ENCODE data around the gene GRIK3.

GRIK3 gene

GRCh38 chr1:36864823-36865601, 169.3 kb downstream of the GRIK3 start:
- H3K9me3 Mint-ChIP-seq: no peaks in the 10 kb centered on the region
- DNase-seq (ENCODE audit: low spot score in 2 of 2): no peak
- no peaks in the 10 kb centered on the region for H3K4me1 Mint-ChIP-seq
- H3K27me3 Mint-ChIP-seq: peaks cover 24% of the 10 kb centered on the region
- H3K36me3 Mint-ChIP-seq (ENCODE audit: insufficient read depth): no peaks in the 10 kb centered on the region
- ATAC-seq (replicated peaks; ENCODE audit: extremely low read depth, poor library complexity, severe bottlenecking): no peak
- no peak overlapping the region for H3K4me3 Mint-ChIP-seq
- no peak overlapping the region for H3K27ac Mint-ChIP-seq (ENCODE audit: low read depth)

DNA sequence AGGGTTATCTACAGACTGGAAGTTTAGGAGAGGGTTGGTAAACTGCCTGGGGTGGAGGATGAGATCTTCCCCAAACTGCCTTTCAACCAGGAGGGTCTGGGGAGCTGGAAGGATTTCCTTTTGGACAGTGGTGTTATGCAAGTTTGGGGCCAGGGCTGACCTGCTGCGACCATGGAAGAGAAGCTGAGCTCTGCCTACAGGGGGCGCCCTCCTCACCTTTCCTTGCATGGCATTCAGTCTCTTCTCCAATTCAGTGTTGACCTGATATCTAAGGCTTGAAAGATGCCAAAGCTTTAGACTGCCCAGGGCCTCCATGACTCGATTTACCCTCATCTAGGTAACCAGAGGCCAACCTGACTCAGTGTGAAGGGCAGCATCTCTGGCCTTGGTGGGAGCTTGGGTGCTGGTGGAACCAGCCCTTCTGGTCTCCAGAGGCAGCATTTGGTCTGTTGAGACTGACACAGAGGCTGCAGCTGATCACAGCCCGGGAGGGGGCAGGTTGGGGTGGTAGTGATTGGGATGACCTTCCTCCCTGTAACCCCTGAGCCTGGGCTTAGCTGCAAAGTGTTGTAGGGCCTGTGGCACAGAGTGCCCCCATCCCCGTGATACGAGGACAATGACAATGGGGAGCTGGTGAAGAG, 170.0 kb downstream of the GRIK3 start:
- ATAC-seq (replicated peaks; ENCODE audit: extremely low read depth, poor library complexity, severe bottlenecking) (no peak), DNase-seq (ENCODE audit: low spot score in 2 of 2) (no peak)
- Mint-ChIP-seq H3K27ac (ENCODE audit: low read depth) (no peak overlapping the region), H3K27me3 (peaks cover 31% of the 10 kb centered on the region), H3K9me3 (no peaks in the 10 kb centered on the region), H3K4me3 (no peak overlapping the region), H3K4me1 (no peaks in the 10 kb centered on the region), H3K36me3 (ENCODE audit: insufficient read depth) (no peaks in the 10 kb centered on the region)

DNA sequence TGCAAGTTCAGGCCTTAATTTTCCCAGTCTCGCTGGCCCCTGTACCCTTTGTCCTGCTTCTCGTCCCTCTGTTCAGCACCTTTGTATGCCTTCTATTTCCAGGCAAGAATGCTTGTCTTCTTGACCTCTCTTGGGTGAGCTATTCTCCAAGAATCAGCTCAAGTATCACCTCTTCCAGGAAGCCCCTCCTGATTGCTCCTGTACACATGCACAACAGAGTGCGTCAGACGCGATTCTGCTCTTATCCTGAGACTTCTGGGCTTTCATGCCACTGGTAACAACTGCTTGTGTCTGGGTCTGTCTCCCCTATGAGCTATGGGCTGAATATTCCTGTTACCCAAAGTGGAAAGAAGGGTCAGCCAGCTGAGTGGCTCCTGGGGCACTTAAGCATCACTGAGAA, 170.8 kb downstream of the GRIK3 start:
- ATAC-seq (replicated peaks; ENCODE audit: extremely low read depth, poor library complexity, severe bottlenecking): no peak
- no peak overlapping the region for H3K4me3 Mint-ChIP-seq

DNA sequence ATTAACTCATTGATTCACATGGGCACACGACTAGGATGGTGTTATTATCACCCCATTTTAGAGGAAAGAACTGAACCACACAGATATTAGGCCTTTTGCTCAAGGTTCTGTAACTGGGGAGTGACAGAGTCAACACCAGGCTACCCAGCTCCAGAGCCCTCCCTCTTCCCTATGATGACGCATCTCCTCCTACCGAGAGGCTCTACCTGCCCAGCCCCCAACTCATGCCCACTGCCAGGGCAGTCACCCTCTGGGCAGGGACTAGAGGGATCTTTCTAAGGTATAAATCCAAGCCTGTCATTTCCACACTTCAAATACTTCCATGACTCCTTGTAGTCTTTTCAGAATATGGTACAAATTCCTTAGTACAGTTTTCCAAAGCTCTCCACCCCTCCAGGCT, 171.3 kb downstream of the GRIK3 start:
- no peaks in the 10 kb centered on the region for H3K36me3 Mint-ChIP-seq (ENCODE audit: insufficient read depth)
- no peak for DNase-seq (ENCODE audit: low spot score in 2 of 2)
- H3K4me1 Mint-ChIP-seq: no peaks in the 10 kb centered on the region
- H3K27me3 Mint-ChIP-seq: peaks cover 34% of the 10 kb centered on the region
- no peak overlapping the region for H3K27ac Mint-ChIP-seq (ENCODE audit: low read depth)
- no peak for ATAC-seq (replicated peaks; ENCODE audit: extremely low read depth, poor library complexity, severe bottlenecking)
- H3K4me3 Mint-ChIP-seq: no peak overlapping the region
- no peaks in the 10 kb centered on the region for H3K9me3 Mint-ChIP-seq

More for the DNA sequence above, 170.8 kb downstream of the GRIK3 start:
- H3K36me3 Mint-ChIP-seq (ENCODE audit: insufficient read depth): no peaks in the 10 kb centered on the region
- no peak overlapping the region for H3K27ac Mint-ChIP-seq (ENCODE audit: low read depth)
- H3K4me1 Mint-ChIP-seq: no peaks in the 10 kb centered on the region
- peaks cover 34% of the 10 kb centered on the region for H3K27me3 Mint-ChIP-seq
- DNase-seq (ENCODE audit: low spot score in 2 of 2): no peak
- H3K9me3 Mint-ChIP-seq: no peaks in the 10 kb centered on the region

DNA sequence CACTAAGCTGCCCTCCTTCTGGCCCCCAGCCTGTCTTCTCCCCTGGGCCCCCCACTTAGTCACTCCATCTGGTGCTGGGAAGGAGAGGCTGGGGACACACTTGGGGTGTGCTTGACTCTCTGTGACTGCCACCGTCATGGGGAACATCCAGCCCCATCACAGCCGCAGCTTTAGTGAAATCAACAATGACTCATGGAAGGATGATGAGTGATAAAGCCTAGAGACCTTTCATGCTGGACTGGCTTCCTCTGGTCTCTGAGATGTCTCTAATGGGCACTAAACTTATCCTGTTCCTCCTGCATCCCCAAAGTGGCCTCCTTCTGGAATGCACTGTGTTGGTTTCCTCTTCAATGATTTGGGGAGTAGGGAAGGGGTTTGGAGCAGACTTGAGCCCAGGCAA, 172.9 kb downstream of the GRIK3 start:
- Mint-ChIP-seq H3K27me3 (peaks cover 39% of the 10 kb centered on the region), H3K4me3 (no peak overlapping the region), H3K4me1 (no peaks in the 10 kb centered on the region), H3K27ac (ENCODE audit: low read depth) (no peak overlapping the region), H3K36me3 (ENCODE audit: insufficient read depth) (no peaks in the 10 kb centered on the region), H3K9me3 (no peaks in the 10 kb centered on the region)
- ATAC-seq (replicated peaks; ENCODE audit: extremely low read depth, poor library complexity, severe bottlenecking) (no peak), DNase-seq (ENCODE audit: low spot score in 2 of 2) (no peak)

DNA sequence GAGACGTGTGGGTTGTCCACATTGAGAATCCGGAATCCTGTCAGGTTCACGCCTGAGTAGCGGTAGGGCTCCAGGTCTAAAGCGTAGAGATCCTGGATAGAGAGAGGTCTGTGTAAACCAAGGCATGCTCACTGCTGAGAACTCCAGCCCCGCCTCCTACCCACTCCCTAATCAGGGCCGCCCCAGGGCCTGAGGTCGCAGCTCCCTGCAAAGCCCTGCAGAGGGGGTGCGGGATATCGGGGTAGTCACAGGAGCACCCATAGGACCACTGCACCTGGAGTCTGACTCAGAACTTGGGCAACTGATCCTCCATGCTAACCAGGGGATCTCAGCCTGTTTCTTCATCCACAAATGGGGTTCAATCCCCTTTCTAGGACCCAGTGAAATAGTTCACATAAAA, 174.4 kb downstream of the GRIK3 start:
- DNase-seq (ENCODE audit: low spot score in 2 of 2) (no peak), ATAC-seq (replicated peaks; ENCODE audit: extremely low read depth, poor library complexity, severe bottlenecking) (no peak)
- Mint-ChIP-seq H3K9me3 (no peaks in the 10 kb centered on the region), H3K27ac (ENCODE audit: low read depth) (no peak overlapping the region), H3K4me3 (no peak overlapping the region), H3K4me1 (no peaks in the 10 kb centered on the region), H3K36me3 (ENCODE audit: insufficient read depth) (no peaks in the 10 kb centered on the region), H3K27me3 (peaks cover 54% of the 10 kb centered on the region)

DNA sequence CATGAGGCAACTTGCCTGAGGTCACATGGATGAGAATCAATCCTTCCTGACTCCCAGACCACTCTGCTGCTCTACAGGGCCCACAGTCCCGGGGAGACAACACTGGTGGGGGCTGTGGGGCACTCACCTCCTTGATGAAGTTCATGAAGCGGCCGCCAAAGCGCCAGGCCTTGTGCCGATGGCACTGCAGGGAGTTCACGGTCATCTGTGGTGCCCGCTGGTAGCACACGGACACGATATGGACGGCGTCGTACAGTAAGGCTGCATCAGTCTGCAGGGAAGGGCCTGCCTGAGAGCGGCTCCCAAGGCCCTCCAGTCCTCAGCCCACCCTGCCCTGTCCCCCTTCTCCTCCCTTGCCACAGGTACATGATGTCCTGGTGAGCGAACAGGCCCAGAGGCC, 175.3 kb downstream of the GRIK3 start:
- Mint-ChIP-seq H3K4me1 (no peaks in the 10 kb centered on the region), H3K27ac (ENCODE audit: low read depth) (no peak overlapping the region), H3K36me3 (ENCODE audit: insufficient read depth) (no peaks in the 10 kb centered on the region), H3K9me3 (no peaks in the 10 kb centered on the region), H3K27me3 (peaks cover 63% of the 10 kb centered on the region), H3K4me3 (no peak overlapping the region)
- ATAC-seq (replicated peaks; ENCODE audit: extremely low read depth, poor library complexity, severe bottlenecking) (no peak), DNase-seq (ENCODE audit: low spot score in 2 of 2) (no peak)

DNA sequence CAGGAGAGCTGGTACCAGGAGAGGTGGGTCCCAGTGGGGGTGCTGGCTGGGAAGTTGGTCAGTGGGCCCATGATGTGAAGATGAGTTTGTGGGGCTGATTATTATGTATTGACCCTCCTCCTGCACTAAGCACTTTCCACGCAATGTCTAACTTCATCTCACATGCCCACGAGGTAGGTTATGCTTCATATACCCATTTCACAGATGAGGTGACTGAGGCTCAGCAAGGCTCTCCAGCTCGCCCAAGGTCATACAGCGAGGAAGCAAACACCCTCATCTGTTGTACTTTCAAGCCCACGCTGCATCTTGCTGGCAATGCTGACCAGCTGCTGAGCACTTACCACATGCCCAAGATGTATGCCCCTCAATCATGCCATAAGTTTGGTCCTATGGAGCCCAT, 175.8 kb downstream of the GRIK3 start:
- H3K4me1 Mint-ChIP-seq: no peaks in the 10 kb centered on the region
- ATAC-seq (replicated peaks; ENCODE audit: extremely low read depth, poor library complexity, severe bottlenecking) (no peak), DNase-seq (ENCODE audit: low spot score in 2 of 2) (no peak)
- H3K27me3 Mint-ChIP-seq: peaks cover 63% of the 10 kb centered on the region
- no peak overlapping the region for H3K4me3 Mint-ChIP-seq
- H3K27ac Mint-ChIP-seq (ENCODE audit: low read depth): no peak overlapping the region
- no peaks in the 10 kb centered on the region for H3K9me3 Mint-ChIP-seq
- H3K36me3 Mint-ChIP-seq (ENCODE audit: insufficient read depth): no peaks in the 10 kb centered on the region

DNA sequence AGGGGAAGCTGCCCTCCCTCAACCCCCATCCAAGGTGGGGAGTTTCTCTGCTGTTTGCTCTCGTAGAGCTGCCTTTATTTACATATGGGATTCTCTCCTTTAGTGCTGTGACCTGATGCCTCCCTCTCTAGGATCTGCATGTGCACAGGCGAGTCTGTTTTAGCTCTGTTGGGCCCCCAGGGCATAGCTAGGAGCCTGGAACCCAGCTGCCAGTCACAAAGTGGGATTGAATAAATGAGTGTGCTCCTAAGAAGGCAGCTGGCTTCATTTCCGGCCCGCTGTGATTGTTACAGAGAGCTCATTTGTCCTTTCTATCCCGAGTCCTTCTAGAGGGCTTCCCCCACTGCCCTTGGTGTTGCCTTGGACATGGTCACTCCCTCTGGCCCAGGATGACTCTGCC, 176.6 kb downstream of the GRIK3 start:
- H3K36me3 Mint-ChIP-seq (ENCODE audit: insufficient read depth): no peaks in the 10 kb centered on the region
- no peaks in the 10 kb centered on the region for H3K9me3 Mint-ChIP-seq
- no peak for DNase-seq (ENCODE audit: low spot score in 2 of 2)
- no peak for ATAC-seq (replicated peaks; ENCODE audit: extremely low read depth, poor library complexity, severe bottlenecking)
- H3K4me3 Mint-ChIP-seq: no peak overlapping the region
- H3K27ac Mint-ChIP-seq (ENCODE audit: low read depth): no peak overlapping the region
- peaks cover 56% of the 10 kb centered on the region for H3K27me3 Mint-ChIP-seq
- no peaks in the 10 kb centered on the region for H3K4me1 Mint-ChIP-seq

DNA sequence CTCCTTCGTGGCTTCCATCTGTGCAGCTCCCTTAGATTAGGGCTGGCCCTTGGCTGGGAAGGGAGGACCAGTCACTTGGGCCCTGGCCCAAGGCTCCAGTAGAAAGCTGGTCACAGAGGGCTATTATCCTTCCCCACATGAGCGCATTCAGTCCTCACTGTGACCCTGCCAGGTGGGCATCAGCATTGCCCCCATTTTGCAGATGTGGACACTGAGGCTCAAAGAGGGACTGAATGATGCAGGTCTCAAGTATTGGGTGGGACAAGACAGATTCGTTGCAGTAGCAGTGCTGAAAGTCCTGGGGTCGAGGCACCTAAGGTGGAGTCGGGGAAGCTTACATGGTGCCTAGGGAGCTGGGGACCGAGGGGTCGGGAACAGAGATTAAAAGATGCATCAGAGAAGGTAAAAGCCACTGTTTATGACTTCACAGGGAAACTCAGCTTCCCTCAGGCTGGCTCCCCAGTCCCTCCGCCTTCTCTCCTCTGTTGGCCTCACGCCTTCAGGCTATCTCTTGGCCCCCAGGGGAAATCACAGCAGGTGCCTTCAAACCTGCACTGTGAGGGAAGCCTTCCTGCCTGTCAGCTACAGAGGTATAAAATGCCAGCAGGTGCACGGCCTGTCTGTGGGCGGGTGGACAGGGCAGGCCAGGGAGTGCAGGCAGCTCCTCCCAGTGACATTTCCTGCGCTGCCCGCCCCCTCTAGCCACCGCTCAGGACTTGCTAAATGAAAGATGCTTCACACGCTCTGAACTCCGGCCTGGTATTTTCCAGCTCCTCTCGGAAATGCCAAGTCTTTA, 178.4 kb downstream of the GRIK3 start:
- Mint-ChIP-seq H3K27me3 (peaks cover 64% of the 10 kb centered on the region), H3K4me1 (no peaks in the 10 kb centered on the region), H3K9me3 (no peaks in the 10 kb centered on the region), H3K4me3 (no peak overlapping the region), H3K27ac (ENCODE audit: low read depth) (no peak overlapping the region), H3K36me3 (ENCODE audit: insufficient read depth) (no peaks in the 10 kb centered on the region)
- no peak for ATAC-seq (replicated peaks; ENCODE audit: extremely low read depth, poor library complexity, severe bottlenecking)
- DNase-seq (ENCODE audit: low spot score in 2 of 2): no peak

DNA sequence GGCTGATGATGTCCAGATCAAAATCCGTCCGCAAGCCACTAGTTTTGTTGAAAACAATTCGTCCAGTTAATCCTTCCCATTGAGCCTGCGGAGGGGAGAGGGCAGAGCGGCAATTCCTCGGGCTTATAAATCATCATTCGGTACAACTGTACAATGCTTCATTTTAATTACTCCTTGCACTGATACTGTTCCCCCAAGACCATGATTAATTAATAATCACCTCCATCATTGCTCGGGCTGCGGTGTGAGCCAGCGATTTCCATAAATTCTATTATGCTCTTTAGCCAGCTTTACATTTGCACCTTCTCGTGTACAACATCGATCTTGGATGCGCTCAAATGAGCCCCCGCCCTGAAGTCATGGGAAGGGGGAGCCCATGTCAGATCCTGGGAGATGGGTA, 180.7 kb downstream of the GRIK3 start:
- ATAC-seq (replicated peaks; ENCODE audit: extremely low read depth, poor library complexity, severe bottlenecking): no peak
- Mint-ChIP-seq H3K27ac (ENCODE audit: low read depth) (no peak overlapping the region), H3K27me3 (peaks cover 75% of the 10 kb centered on the region), H3K9me3 (no peaks in the 10 kb centered on the region), H3K4me3 (no peak overlapping the region), H3K4me1 (no peaks in the 10 kb centered on the region), H3K36me3 (ENCODE audit: insufficient read depth) (no peaks in the 10 kb centered on the region)
- DNase-seq (ENCODE audit: low spot score in 2 of 2): no peak

DNA sequence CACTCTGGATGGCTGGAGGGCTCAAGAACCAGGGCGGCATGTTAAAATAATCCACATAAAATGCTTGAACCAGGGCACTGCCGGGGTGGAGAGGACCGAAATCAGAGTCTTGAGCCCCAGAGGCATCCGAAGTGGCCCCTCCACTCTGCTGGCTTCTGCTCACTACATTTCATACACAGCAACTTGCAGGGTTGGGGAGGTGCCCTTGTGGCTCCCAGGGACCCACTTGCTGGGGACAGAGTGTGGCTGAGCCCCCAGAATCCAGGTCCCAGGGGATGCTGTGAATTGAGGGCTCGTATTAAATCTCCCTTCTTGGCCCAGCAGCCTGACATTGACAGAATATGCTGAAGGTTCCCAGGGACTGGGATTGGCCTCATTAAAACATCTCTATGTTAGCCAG, 181.7 kb downstream of the GRIK3 start:
- H3K4me3 Mint-ChIP-seq: no peak overlapping the region
- ATAC-seq (replicated peaks; ENCODE audit: extremely low read depth, poor library complexity, severe bottlenecking) (no peak), DNase-seq (ENCODE audit: low spot score in 2 of 2) (no peak)
- peaks cover 75% of the 10 kb centered on the region for H3K27me3 Mint-ChIP-seq
- no peaks in the 10 kb centered on the region for H3K4me1 Mint-ChIP-seq
- no peaks in the 10 kb centered on the region for H3K36me3 Mint-ChIP-seq (ENCODE audit: insufficient read depth)
- H3K27ac Mint-ChIP-seq (ENCODE audit: low read depth): no peak overlapping the region
- H3K9me3 Mint-ChIP-seq: no peaks in the 10 kb centered on the region

DNA sequence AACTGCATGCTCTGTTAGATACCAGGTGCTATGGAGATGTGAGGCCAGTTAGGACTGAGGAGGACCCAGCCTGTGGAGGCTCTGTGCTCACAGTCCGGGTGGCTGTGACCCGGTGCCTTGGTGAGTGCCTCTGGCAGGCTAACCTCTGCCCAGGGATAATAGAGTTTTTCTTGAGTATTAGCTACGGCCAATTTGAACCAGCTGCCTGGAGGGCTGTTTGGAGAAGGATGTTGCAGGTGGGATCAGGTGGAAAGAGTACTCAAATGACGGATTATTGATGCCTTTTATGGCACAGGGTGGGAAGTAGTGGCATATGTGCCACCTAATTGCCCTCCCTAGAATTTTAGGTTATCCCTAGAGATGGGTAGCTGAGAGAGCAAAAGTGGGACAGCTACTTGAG, 182.7 kb downstream of the GRIK3 start:
- Mint-ChIP-seq H3K36me3 (ENCODE audit: insufficient read depth) (no peaks in the 10 kb centered on the region), H3K4me3 (no peak overlapping the region), H3K27me3 (peaks cover 72% of the 10 kb centered on the region), H3K27ac (ENCODE audit: low read depth) (no peak overlapping the region), H3K4me1 (no peaks in the 10 kb centered on the region), H3K9me3 (no peaks in the 10 kb centered on the region)
- no peak for ATAC-seq (replicated peaks; ENCODE audit: extremely low read depth, poor library complexity, severe bottlenecking)
- no peak for DNase-seq (ENCODE audit: low spot score in 2 of 2)
